Measurements from ENCODE around the gene ATP5PD. TPM values are rescaled to one million over a fixed set of nuclear protein-coding genes. Genes with fewer than 3 reads are reported as not detected.

The ATP5PD gene
- total and polyA plus RNA-seq, 2 of the 8 experiments (the other 6 are each of a cell fraction or from before 2014, with no cell fraction given) = 335 to 407 TPM

GRCh38 chr17:75061618-75062017 lies 14.8 kb upstream of the ATP5PD start:
- H2BK12ac ChIP-seq (ENCODE audit: low read depth, low read length) = no peak overlapping the region
- H3K36me3 ChIP-seq (ENCODE audit: control insufficient read depth in 2 of 4, insufficient read depth in 4 of 4, low read length in 3 of 4) = peaks cover 20 to 59% (median 45%) of the 10 kb centered on the region in 4 experiments
- H3K14ac ChIP-seq (ENCODE audit: insufficient read length) = no peak overlapping the region
- no peak overlapping the region for H2BK120ac ChIP-seq (replicated peaks; ENCODE audit: low read depth, low read length)
- H3K4ac ChIP-seq (replicated peaks; ENCODE audit: insufficient read length, low read depth, low read length) = no peak overlapping the region
- H4K91ac ChIP-seq (replicated peaks; ENCODE audit: insufficient read length, low read length) = no peak overlapping the region
- no peaks in the 10 kb centered on the region for H3K23me2 ChIP-seq (ENCODE audit: low read depth, low read length)
- DNase-seq (ENCODE audit: low read depth in 1 of 2, low spot score in 2 of 2) (no peak), FAIRE-seq (no peak)
- H3K9ac ChIP-seq (replicated peaks in 1 of 4; ENCODE audit: extremely low read depth in 1 of 4, low read depth in 3 of 4, low read length in 3 of 4) = no peak overlapping the region
- H3K79me1 ChIP-seq (ENCODE audit: low read depth, low read length) = peaks cover 2% of the 10 kb centered on the region
- no peak overlapping the region for H2BK20ac ChIP-seq (ENCODE audit: low read length)
- H4K8ac ChIP-seq (ENCODE audit: extremely low read depth, insufficient read depth, low read length) = no peak overlapping the region
- H4K5ac ChIP-seq (ENCODE audit: insufficient read length, low read depth, low read length) = no peak overlapping the region
- CTCF ChIA-PET (ENCODE audit: partially characterized antibody) = interaction anchor here (0.8 to 8.1 kb wide), 16 partner anchors 11 to 441 kb away, joined by 3 to 81 read pairs (median 7); partner anchors contain the start of genes KCTD2, NT5C and SLC16A5
- 90% methylated on average over 8 of the region's 8 CpGs; no CpG with 5 or more reads in 1 of the 2 experiments for WGBS, 2 experiments (ENCODE audit: extremely low coverage in 1 of 2, insufficient coverage in 1 of 2, insufficient read length in 1 of 2, insufficient replicate concordance in 2 of 2, low coverage in 1 of 2, low lambda C conversion rate in 2 of 2, missing lambda C conversion rate in 1 of 2)
- H3K56ac ChIP-seq (replicated peaks; ENCODE audit: insufficient read length, low read depth, low read length) = no peak overlapping the region
- H3K9me3 ChIP-seq (ENCODE audit: insufficient read depth in 2 of 2, low read depth in 1 of 2, low read length in 1 of 2) = no peaks in the 10 kb centered on the region
- H3K18ac ChIP-seq (ENCODE audit: extremely low read depth, low read length) = no peak overlapping the region
- H2BK15ac ChIP-seq (ENCODE audit: low read length) = no peak overlapping the region
- H3K23ac ChIP-seq (ENCODE audit: insufficient read length) = no peak overlapping the region
- no peak overlapping the region for H2BK5ac ChIP-seq (ENCODE audit: low read depth, low read length)
- H3K4me2 ChIP-seq (ENCODE audit: insufficient read depth in 1 of 2, low read depth in 2 of 2, low read length in 2 of 2) = no peak overlapping the region
- H4K20me1 ChIP-seq (replicated peaks in 1 of 2; ENCODE audit: control insufficient read depth in 1 of 2, insufficient read depth in 2 of 2, low read length in 2 of 2) = peaks cover 3 to 12% of the 10 kb centered on the region in 2 experiments
- H3K79me2 ChIP-seq (ENCODE audit: control insufficient read depth in 1 of 2, insufficient read depth in 2 of 2, low read length in 2 of 2) = peaks cover 0 to 1% of the 10 kb centered on the region in 2 experiments; a peak in 1 of 4 replicates
- no peaks in the 10 kb centered on the region for H3K27me3 ChIP-seq (replicated peaks in 1 of 4; ENCODE audit: control insufficient read depth in 3 of 4, extremely low read depth in 1 of 4, insufficient read depth in 3 of 4, low read length in 3 of 4)
- no peak for TF ChIP-seq TBP (IDR thresholded peaks at IDR 0.05; ENCODE audit: low read depth, low read length)
- H3K27ac ChIP-seq (ENCODE audit: low read depth, low read length) = no peak overlapping the region
- no peak overlapping the region for H3K4me3 ChIP-seq (ENCODE audit: extremely low read depth in 1 of 4, insufficient read depth in 2 of 4, low read depth in 3 of 4, low read length in 4 of 4)
- H3K4me1 ChIP-seq (replicated peaks in 1 of 4; ENCODE audit: control insufficient read depth in 3 of 4, insufficient read depth in 4 of 4, low read length in 3 of 4) = no peaks in the 10 kb centered on the region; a peak in 1 of 7 replicates
- no peak overlapping the region for H2AFZ ChIP-seq (ENCODE audit: low read length)
- POLR2A ChIA-PET (ENCODE audit: partially characterized antibody) = interaction anchor here (1.7 kb wide), 1 partner anchor 122 kb away, joined by 5 read pairs; no protein-coding TSS in a partner anchor
- H2AK5ac ChIP-seq (ENCODE audit: low read depth, low read length) = no peak overlapping the region
